HG02571 (cell line): ENCODE data around the gene INF2.
A peak's percentile ranks its signal among the peaks of the same experiment; 100 is the strongest.
"Not testable (repeated sequence)": the region's sequence is repeated elsewhere in the genome, so short reads cannot be mapped to it uniquely, and the experiment has no call there.

ENCODE experiments used
- ATAC-seq: cut with Tn5 transposase; IDR thresholded peaks from one replicate; pipeline ENCODE4 v1.9.1; 2021; ENCODE audit warnings: mild to moderate bottlenecking, moderate library complexity; ENCODE audit not compliant: unreplicated experiment

INF2 gene

GRCh38 chr14:104747876-104748275 is 58.5 kb downstream of the INF2 start:
- no peak for ATAC-seq

- ATAC-seq = no peak
These were observed 59.8 kb downstream of the INF2 start for GRCh38 chr14:104749111-104749649.

GRCh38 chr14:104750056-104750752 is 60.8 kb downstream of the INF2 start:
- ATAC-seq = no peak

- not testable (repeated sequence) for ATAC-seq
These were observed 61.3 kb downstream of the INF2 start for GRCh38 chr14:104750753-104751057.

- ATAC-seq = no peak
These were observed 62.4 kb downstream of the INF2 start for GRCh38 chr14:104751539-104752422.

- peak; percentile 73 for ATAC-seq
These were observed 63.0 kb downstream of the INF2 start for GRCh38 chr14:104752423-104752734.

GRCh38 chr14:104752735-104753527 is 63.5 kb downstream of the INF2 start, which contains the start of gene SIVA1:
Gene SIVA1, plus strand, starts transcription at chr14:104753147. Its CDS starts 55 bp downstream, at chr14:104753202.
- peak; percentile 82 for ATAC-seq

GRCh38 chr14:104753528-104754212 is 64.3 kb downstream of the INF2 start:
- ATAC-seq = no peak

GRCh38 chr14:104754213-104754851 is 64.9 kb downstream of the INF2 start:
- no peak for ATAC-seq

- ATAC-seq = no peak
These were observed 66.2 kb downstream of the INF2 start for GRCh38 chr14:104755621-104756020.

GRCh38 chr14:104756477-104757237 is 67.2 kb downstream of the INF2 start:
- ATAC-seq = no peak

GRCh38 chr14:104757238-104757585 is 67.8 kb downstream of the INF2 start:
- no peak for ATAC-seq

- no peak for ATAC-seq
These were observed 68.4 kb downstream of the INF2 start for GRCh38 chr14:104757681-104758392.

GRCh38 chr14:104758981-104759969 is 69.9 kb downstream of the INF2 start:
- no peak for ATAC-seq

- no peak for ATAC-seq
These were observed 76.1 kb downstream of the INF2 start for GRCh38 chr14:104765517-104765916.

- ATAC-seq = no peak
These were observed 76.9 kb downstream of the INF2 start for GRCh38 chr14:104766256-104766862.

GRCh38 chr14:104766863-104767633 is 77.6 kb downstream of the INF2 start:
- ATAC-seq = no peak
